Muscle layer of colon (tissue), 2 donors: Measurements from ENCODE around the gene COA5.

Source experiments
- H3K27ac ChIP-seq: one replicate; pipeline ENCODE4 v1.7.0; 2013; ENCODE audit warnings: low read depth, mild to moderate bottlenecking, low read length, moderate library complexity
- H3K27me3 ChIP-seq, 2 donors: one replicate each; pipeline ENCODE4 v1.7.0; 2013; ENCODE audit warnings: low read length in 2 of 2, mild to moderate bottlenecking in 2 of 2; ENCODE audit not compliant: insufficient read depth in 2 of 2, control insufficient read depth in 1 of 2
- H3K36me3 ChIP-seq: one replicate; pipeline ENCODE4 v1.7.0; 2013; ENCODE audit warnings: mild to moderate bottlenecking, low read length; ENCODE audit not compliant: insufficient read depth
- H3K4me1 ChIP-seq: one replicate; pipeline ENCODE4 v1.7.0; 2013; ENCODE audit warnings: mild to moderate bottlenecking, low read length; ENCODE audit not compliant: insufficient read depth
- H3K4me3 ChIP-seq, 2 donors: one replicate each; pipeline ENCODE4 v1.7.0; 2013; ENCODE audit warnings: low read length in 2 of 2, low read depth in 1 of 2, mild to moderate bottlenecking in 1 of 2, moderate library complexity in 1 of 2
- H3K9ac ChIP-seq: one replicate; pipeline ENCODE4 v1.7.0; 2013; ENCODE audit warnings: low read length
- H3K9me3 ChIP-seq: one replicate; pipeline ENCODE4 v1.7.0; 2013; ENCODE audit warnings: mild to moderate bottlenecking, low read length
- donor health status: abdominal sarcoma.
- donor health status: Adenocarcinoma of cecum.

Gene COA5

DNA sequence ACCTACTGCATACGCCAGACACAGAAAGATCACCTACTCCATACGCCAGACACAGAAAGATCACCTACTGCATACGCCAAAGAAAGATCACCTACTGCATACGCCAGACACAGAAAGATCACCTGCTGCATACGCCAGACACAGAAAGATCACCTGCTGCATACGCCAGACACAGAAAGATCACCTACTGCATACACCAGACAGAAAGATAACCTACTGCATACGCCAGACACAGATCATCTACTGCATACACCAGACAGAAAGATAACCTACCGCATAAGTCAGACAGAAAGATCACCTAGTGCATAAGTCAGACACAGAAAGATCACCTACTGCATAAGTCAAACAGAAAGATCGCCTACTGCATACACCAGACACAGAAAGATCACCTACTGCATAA is 25.8 kb downstream of the COA5 start:
- H3K4me3 ChIP-seq = no peak overlapping the region
- no peaks in the 10 kb centered on the region for H3K4me1 ChIP-seq
- peaks cover 43% of the 10 kb centered on the region for H3K36me3 ChIP-seq
- no peak overlapping the region for H3K27ac ChIP-seq
- H3K9ac ChIP-seq = no peak overlapping the region
- H3K9me3 ChIP-seq = no peaks in the 10 kb centered on the region
- no peaks in the 10 kb centered on the region for H3K27me3 ChIP-seq

DNA sequence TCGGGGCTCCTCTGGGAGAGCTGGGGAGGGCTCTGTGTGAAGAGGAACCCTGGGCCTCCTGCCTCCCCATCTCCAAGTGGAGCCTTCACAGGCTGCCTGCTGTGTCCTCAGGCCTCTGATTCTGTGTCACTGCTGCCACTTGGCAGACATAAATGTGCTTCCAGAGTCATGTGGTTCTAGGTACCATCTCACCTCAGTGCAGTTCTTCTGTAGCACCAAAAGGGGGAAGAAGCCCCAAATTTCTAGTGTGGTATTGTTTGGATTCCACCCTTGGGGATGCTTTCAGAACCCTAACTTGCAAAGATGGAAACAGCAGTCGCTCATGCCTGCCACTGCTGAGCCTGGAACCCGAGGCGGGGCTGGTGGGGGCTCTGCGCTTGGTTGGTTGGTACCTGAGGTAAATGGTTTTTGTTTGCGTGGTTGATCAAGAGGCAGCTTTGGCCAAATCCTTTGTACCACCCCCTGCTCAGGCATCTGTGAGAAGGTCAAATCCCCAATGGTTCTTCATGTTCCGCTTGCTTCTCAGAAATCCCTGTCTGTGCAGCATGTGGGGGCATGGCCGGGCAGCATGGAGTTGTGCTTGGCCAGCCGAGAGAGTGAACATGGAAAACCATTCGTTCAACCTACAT is 27.5 kb downstream of the COA5 start:
- H3K27me3 ChIP-seq = no peaks in the 10 kb centered on the region
- peaks cover 46% of the 10 kb centered on the region for H3K36me3 ChIP-seq
- H3K27ac ChIP-seq = no peak overlapping the region
- no peak overlapping the region for H3K9ac ChIP-seq
- no peaks in the 10 kb centered on the region for H3K4me1 ChIP-seq
- H3K9me3 ChIP-seq = no peaks in the 10 kb centered on the region
- H3K4me3 ChIP-seq = no peak overlapping the region

GRCh38 chr2:98579926-98580325 is 28.4 kb downstream of the COA5 start:
- Histone ChIP-seq H3K27me3 (no peaks in the 10 kb centered on the region), H3K9me3 (no peaks in the 10 kb centered on the region), H3K4me3 (no peak overlapping the region), H3K36me3 (peaks cover 46% of the 10 kb centered on the region), H3K4me1 (no peaks in the 10 kb centered on the region), H3K27ac (no peak overlapping the region), H3K9ac (no peak overlapping the region)

DNA sequence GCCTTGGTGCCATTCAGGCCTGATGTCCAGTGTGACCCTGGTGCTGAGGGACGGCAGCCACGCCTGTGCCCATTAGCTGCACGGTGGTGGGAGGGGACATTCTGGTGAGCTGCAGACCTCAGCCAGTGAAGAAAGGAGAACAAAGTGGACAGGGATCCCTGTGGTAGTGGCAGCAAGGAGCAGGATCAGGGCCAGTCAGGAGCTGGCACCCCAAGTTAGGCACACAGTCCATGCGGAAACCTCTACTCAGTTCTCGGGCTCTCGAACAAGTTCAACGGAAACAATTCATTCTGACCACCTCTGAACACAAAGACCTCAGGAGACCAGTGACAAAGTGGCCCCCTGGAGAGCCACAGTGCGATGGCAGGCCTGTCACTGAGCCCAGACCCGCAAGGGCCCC is 30.1 kb downstream of the COA5 start:
- no peaks in the 10 kb centered on the region for H3K27me3 ChIP-seq
- no peak overlapping the region for H3K27ac ChIP-seq
- H3K9me3 ChIP-seq = no peaks in the 10 kb centered on the region
- H3K4me1 ChIP-seq = no peaks in the 10 kb centered on the region
- no peak overlapping the region for H3K9ac ChIP-seq
- H3K4me3 ChIP-seq = no peak overlapping the region
- H3K36me3 ChIP-seq = peaks cover 48% of the 10 kb centered on the region

- Histone ChIP-seq H3K4me3 (no peak overlapping the region), H3K27ac (no peak overlapping the region), H3K9ac (no peak overlapping the region), H3K9me3 (no peaks in the 10 kb centered on the region), H3K4me1 (no peaks in the 10 kb centered on the region), H3K27me3 (no peaks in the 10 kb centered on the region), H3K36me3 (peaks cover 50% of the 10 kb centered on the region)
Observed at GRCh38 chr2:98577313-98577712, 31.0 kb downstream of the COA5 start.

DNA sequence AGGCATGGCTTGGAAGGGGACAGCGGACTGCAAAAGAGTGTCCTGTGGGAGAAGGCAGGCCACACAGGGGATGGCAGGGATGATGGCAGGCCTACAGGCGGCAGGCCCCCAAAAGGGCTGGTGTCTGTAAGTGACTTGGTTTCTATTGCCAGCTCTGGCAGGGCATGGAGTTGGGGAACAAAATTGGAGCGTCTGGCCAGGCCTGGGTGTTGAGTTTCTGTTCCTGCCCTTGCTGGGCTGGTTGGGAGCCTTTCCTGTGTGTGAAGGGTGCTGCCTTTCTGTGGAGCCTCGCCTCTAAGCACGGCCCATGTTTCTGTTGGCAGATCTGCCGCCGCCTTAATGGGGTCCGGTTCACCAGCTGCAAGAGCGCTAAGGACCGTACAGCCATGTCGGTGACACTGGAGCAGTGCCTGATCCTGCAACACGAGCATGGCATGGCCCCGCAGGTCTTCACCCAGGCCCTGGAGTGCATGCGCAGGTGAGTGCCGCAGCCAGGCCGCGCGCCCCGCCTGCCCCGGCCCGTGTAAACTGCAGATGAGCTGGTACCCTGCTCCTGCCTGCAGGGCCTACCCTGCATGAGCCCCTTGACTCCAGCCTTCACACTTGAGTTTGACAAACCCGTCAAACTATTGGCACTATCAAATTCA is 31.5 kb downstream of the COA5 start:
- Histone ChIP-seq H3K36me3 (peaks cover 50% of the 10 kb centered on the region), H3K9ac (no peak overlapping the region), H3K4me1 (no peaks in the 10 kb centered on the region), H3K4me3 (no peak overlapping the region), H3K27ac (no peak overlapping the region), H3K9me3 (no peaks in the 10 kb centered on the region), H3K27me3 (no peaks in the 10 kb centered on the region)

DNA sequence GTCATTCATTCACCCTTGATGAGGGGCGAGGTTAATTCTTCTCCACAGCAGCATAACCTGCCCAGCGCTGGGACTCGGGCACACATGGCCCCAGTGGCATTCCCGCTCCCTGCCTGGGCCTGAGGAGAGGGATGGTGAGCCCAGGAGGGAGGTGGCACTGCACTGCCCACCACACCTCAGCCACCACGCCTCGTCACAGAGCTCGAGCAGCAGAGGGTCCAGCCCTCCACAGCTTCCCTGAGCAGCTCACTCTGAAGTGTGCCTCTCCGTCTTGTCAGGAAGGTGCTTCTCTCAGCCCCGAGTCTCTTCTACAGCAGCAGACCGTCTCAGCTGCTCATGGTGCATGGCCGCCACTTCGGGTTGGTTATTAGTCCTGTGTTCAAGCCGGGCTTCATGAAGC is 34.9 kb downstream of the COA5 start:
- Histone ChIP-seq H3K4me3 (no peak overlapping the region), H3K36me3 (peaks cover 66% of the 10 kb centered on the region), H3K27me3 (no peaks in the 10 kb centered on the region), H3K4me1 (no peaks in the 10 kb centered on the region), H3K27ac (no peak overlapping the region), H3K9me3 (no peaks in the 10 kb centered on the region), H3K9ac (no peak overlapping the region)

GRCh38 chr2:98572676-98573075 is 35.6 kb downstream of the COA5 start:
- Histone ChIP-seq H3K4me1 (no peaks in the 10 kb centered on the region), H3K4me3 (no peak overlapping the region), H3K36me3 (peaks cover 65% of the 10 kb centered on the region), H3K27ac (no peak overlapping the region), H3K27me3 (no peaks in the 10 kb centered on the region), H3K9ac (no peak overlapping the region), H3K9me3 (no peaks in the 10 kb centered on the region)

- Histone ChIP-seq H3K36me3 (peaks cover 65% of the 10 kb centered on the region), H3K27me3 (no peaks in the 10 kb centered on the region), H3K9ac (no peak overlapping the region), H3K27ac (no peak overlapping the region), H3K4me3 (no peak overlapping the region), H3K4me1 (no peaks in the 10 kb centered on the region), H3K9me3 (no peaks in the 10 kb centered on the region)
Observed at GRCh38 chr2:98572211-98572610, 36.1 kb downstream of the COA5 start.

- Histone ChIP-seq H3K9ac (no peak overlapping the region), H3K27me3 (no peaks in the 10 kb centered on the region), H3K4me1 (no peaks in the 10 kb centered on the region), H3K9me3 (no peaks in the 10 kb centered on the region), H3K27ac (no peak overlapping the region), H3K4me3 (no peak overlapping the region), H3K36me3 (peaks cover 66% of the 10 kb centered on the region)
Observed at GRCh38 chr2:98571796-98572195, 36.5 kb downstream of the COA5 start.

DNA sequence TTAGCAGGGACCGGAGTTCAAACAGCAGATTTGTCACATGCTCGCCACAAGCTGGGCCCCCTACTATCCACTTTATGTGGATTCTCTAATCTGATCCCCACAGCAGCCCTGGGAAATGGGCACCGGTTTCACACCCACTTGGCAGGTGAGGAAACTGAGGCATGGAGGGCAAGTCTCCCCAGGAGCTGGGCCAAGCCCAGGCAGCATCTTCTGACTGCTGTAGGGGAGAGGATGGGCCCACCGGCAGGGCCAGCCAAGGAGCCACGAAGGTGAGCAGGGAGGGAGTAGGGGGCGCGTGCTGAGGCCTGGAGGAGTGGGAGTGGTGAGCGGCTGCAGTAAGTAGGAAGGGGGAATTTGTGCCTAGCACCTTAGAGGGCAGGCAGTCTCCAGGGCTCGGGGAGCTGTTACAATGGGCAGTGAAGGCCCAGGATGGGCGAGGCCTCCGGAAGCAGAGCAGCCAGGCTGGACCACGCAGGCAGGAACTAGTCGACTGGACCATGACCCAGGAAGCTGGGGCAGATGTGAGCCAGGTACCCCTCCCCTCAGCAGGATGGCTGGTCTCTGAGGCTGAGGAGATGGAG is 37.1 kb downstream of the COA5 start:
- peaks cover 66% of the 10 kb centered on the region for H3K36me3 ChIP-seq
- no peak overlapping the region for H3K4me3 ChIP-seq
- H3K9me3 ChIP-seq = no peaks in the 10 kb centered on the region
- no peaks in the 10 kb centered on the region for H3K4me1 ChIP-seq
- H3K27me3 ChIP-seq = no peaks in the 10 kb centered on the region
- no peak overlapping the region for H3K27ac ChIP-seq
- no peak overlapping the region for H3K9ac ChIP-seq

- Histone ChIP-seq H3K9me3 (no peaks in the 10 kb centered on the region), H3K36me3 (peaks cover 72% of the 10 kb centered on the region), H3K27me3 (no peaks in the 10 kb centered on the region), H3K27ac (no peak overlapping the region), H3K4me3 (no peak overlapping the region), H3K9ac (no peak overlapping the region), H3K4me1 (no peaks in the 10 kb centered on the region)
Observed at GRCh38 chr2:98570356-98570755, 38.0 kb downstream of the COA5 start.
